Spleen (tissue), 7 donors: Measurements from ENCODE around the gene INPP5D.

Experiments
- POLR2A ChIP-seq, 3 donors: fragments of 450-650 bp; IDR thresholded peaks; one replicate each; pipeline ENCODE4 v1.5.1; 2017; ENCODE audit warnings: antibody characterized with exemption in 3 of 3, mild to moderate bottlenecking in 1 of 3
- POLR2AphosphoS5 ChIP-seq, 3 donors: sonication (generic); formaldehyde crosslinking; IDR thresholded peaks; one replicate each; pipeline ENCODE4 v1.5.1; 2017; ENCODE audit warnings: antibody characterized with exemption in 3 of 3
- TF ChIP-seq, protein P1 (sequence below), 11 experiments: fragments of 200-600 bp in 7 of 11; fragments of 450-650 bp in 4 of 11; sonication (generic) in 4 of 11; IDR thresholded peaks in 8 of 11; conservative IDR thresholded peaks in 3 of 11; 1 replicate in 7 of 11; 2 replicates in 4 of 11; pipeline versions ENCODE4 v1.4.0 to v1.8.0; 2016 to 2021; ENCODE audit warnings: antibody characterized with exemption in 11 of 11, inconsistent platforms in 4 of 11, mild to moderate bottlenecking in 1 of 11
- donor health status: DM: no; HTN: no; CAD: no; lungs with moderate emphysema.
- donor health status: DM: no; HTN: no; CAD: no.
- donor health status: DM: no; HTN: no; CAD: no.

DNA sequence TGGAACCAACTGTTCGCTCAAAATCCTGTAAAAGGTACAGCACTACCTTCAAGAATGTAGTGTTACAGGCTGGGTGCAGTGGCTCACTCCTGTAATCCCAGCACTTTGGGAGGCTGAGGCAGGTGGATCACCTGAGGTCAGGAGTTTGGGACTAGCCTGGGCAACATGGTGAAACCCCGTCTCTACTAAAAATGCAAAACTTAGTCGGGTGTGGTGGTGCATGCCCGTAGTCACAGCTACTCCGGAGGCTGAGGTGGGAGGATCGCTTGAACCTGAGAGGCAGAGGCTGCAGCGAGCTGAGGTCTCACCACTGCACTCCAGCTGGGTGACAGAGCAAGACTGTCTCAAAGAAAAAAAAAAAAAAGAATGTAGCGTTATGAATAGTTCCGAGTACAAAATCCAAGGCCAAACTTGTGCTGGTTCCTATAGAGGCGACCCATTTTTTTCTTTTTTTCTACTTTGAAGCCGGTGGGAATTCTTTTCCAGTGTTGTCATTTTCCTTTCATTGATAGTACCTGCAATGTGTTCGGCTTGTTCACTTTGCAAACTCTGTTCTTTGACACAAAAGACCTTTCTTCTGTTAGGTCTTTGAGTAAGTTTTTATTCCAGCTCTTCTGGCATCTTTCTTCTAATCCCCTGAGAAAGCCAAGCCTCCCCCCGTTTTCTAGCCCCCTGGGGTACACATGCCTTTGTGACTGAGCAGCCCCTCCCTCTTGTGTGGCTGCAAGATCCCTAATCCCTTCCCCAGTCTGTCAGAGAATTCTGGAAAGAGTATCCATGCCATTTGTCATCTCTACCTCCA lies 25.1 kb downstream of the INPP5D start:
- TF ChIP-seq, protein P1, sequence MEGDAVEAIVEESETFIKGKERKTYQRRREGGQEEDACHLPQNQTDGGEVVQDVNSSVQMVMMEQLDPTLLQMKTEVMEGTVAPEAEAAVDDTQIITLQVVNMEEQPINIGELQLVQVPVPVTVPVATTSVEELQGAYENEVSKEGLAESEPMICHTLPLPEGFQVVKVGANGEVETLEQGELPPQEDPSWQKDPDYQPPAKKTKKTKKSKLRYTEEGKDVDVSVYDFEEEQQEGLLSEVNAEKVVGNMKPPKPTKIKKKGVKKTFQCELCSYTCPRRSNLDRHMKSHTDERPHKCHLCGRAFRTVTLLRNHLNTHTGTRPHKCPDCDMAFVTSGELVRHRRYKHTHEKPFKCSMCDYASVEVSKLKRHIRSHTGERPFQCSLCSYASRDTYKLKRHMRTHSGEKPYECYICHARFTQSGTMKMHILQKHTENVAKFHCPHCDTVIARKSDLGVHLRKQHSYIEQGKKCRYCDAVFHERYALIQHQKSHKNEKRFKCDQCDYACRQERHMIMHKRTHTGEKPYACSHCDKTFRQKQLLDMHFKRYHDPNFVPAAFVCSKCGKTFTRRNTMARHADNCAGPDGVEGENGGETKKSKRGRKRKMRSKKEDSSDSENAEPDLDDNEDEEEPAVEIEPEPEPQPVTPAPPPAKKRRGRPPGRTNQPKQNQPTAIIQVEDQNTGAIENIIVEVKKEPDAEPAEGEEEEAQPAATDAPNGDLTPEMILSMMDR (IDR thresholded peaks at IDR 0.05 in 8 of 11, conservative IDR thresholded peaks at IDR 0.05 in 3 of 11) = no peak
- TF ChIP-seq POLR2A (IDR thresholded peaks at IDR 0.05) (no peak), POLR2AphosphoS5 (IDR thresholded peaks at IDR 0.05) (no peak)
